Measurements from ENCODE around the gene LMF1.

GRCh38 chr16:978403-978802 is 7.6 kb upstream of the LMF1 start:
- TF ChIP-seq CTCF (IDR thresholded peaks at IDR 0.05) (no peak), EP300 (IDR thresholded peaks at IDR 0.05) (no peak)

Measured in upper lobe of left lung (tissue), 4 donors.